Vagina (tissue), 2 donors: ENCODE results near the gene CEACAM4. TPM values are rescaled to one million over a fixed set of nuclear protein-coding genes. Genes with fewer than 3 reads are reported as not detected.
"Not testable (repeated sequence)": the region's sequence is repeated elsewhere in the genome, so short reads cannot be mapped to it uniquely, and the experiment has no call there.

ENCODE experiments used
- DNase-seq, 2 donors: peaks; one replicate each; pipeline ENCODE4 v3.0.0-alpha.2; 2017; ENCODE audit errors: extremely low spot score in 2 of 2
- H3K27ac ChIP-seq: fragments of 200-600 bp; sonication (generic); one replicate; pipeline ENCODE4 v1.5.1; 2019
- H3K27me3 ChIP-seq: fragments of 200-600 bp; sonication (generic); one replicate; pipeline ENCODE4 v1.5.1; 2019
- H3K36me3 ChIP-seq, 2 donors: fragments of 200-600 bp; sonication (generic); one replicate each; pipeline ENCODE4 v1.5.1; 2017 to 2019
- H3K4me1 ChIP-seq: fragments of 200-600 bp; sonication (generic); one replicate; pipeline ENCODE4 v1.5.1; 2019
- H3K4me3 ChIP-seq, 2 donors: fragments of 200-600 bp; sonication (generic); 1 replicate in 1 of 2; 2 replicates in 1 of 2; pipeline ENCODE4 v1.5.1; 2016 to 2019
- H3K9me3 ChIP-seq: fragments of 200-600 bp; sonication (generic); one replicate; pipeline ENCODE4 v1.5.1; 2019
- CTCF ChIP-seq, 3 experiments: fragments of 450-650 bp in 2 of 3; fragments of 200-600 bp in 1 of 3; sonication (generic) in 1 of 3; IDR thresholded peaks; one replicate each; pipeline ENCODE4 v1.5.1; 2017 to 2019; ENCODE audit warnings: antibody characterized with exemption in 3 of 3, mild to moderate bottlenecking in 2 of 3, moderate library complexity in 2 of 3
- POLR2A ChIP-seq, 2 donors: fragments of 450-650 bp; IDR thresholded peaks; one replicate each; pipeline ENCODE4 v1.6.1; 2017; ENCODE audit warnings: antibody characterized with exemption in 2 of 2, mild to moderate bottlenecking in 2 of 2, moderate library complexity in 2 of 2
- POLR2AphosphoS5 ChIP-seq, 2 donors: sonication (generic); formaldehyde crosslinking; IDR thresholded peaks; one replicate each; pipeline ENCODE4 v1.9.0; 2017; ENCODE audit warnings: antibody characterized with exemption in 2 of 2, mild to moderate bottlenecking in 2 of 2, low read depth in 1 of 2; ENCODE audit not compliant: insufficient read depth in 1 of 2
- intact Hi-C: fragments of 100-400 bp; cut with DNase I; formaldehyde crosslinking; loops from one replicate; pipeline ENCODE4 v1.15.1; 2023
- total RNA-seq: library from RNA; depleted of rRNA; stranded (reverse); fragments of >200 nt; gene quantifications from one replicate; pipeline ENCODE4 v1.2.3, GENCODE V29; 2016

CEACAM4 gene
- total RNA-seq, 1 donor from 2014 or later: not detected

GRCh38 chr19:41657157-41657556, 30.3 kb upstream of the CEACAM4 start:
- H3K36me3 ChIP-seq: no peaks in the 10 kb centered on the region
- intact Hi-C loops: no loop called here
- no peak overlapping the region for H3K27ac ChIP-seq
- H3K4me1 ChIP-seq: no peaks in the 10 kb centered on the region
- H3K9me3 ChIP-seq: no peaks in the 10 kb centered on the region
- no peak overlapping the region for H3K4me3 ChIP-seq
- no peak for DNase-seq
- no peak for TF ChIP-seq POLR2AphosphoS5 (IDR thresholded peaks at IDR 0.05; ENCODE audit: insufficient read depth in 1 of 2, low read depth in 1 of 2)
- no peak for TF ChIP-seq CTCF (IDR thresholded peaks at IDR 0.05)
- no peak for TF ChIP-seq POLR2A (IDR thresholded peaks at IDR 0.05)
- no peaks in the 10 kb centered on the region for H3K27me3 ChIP-seq

GRCh38 chr19:41656756-41657155, 29.9 kb upstream of the CEACAM4 start:
- H3K36me3 ChIP-seq, H3K9me3 ChIP-seq, intact Hi-C loops, H3K27me3 ChIP-seq, H3K4me3 ChIP-seq, DNase-seq, H3K4me1 ChIP-seq, H3K27ac ChIP-seq: not testable (repeated sequence)

DNA sequence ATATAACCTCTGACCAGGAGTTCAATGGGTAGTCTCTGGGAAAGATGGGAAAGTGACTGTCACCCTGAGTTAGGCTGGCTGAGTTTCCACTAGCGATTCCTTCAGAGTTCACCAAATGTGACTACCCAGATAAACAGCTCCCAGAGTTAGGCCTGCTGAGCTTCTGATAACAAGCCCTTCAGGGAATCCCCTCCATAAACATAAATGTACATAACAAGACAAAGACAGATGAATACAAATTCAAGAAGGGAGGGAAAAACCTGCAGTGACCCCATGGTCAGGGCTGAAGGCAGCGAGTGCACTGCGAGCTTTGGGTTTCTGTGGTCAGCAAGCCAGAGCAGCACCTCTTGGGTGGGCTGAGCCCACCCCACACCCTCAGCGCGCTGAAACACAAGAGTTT, 25.4 kb upstream of the CEACAM4 start:
- Histone ChIP-seq H3K27me3 (no peaks in the 10 kb centered on the region), H3K27ac (no peak overlapping the region), H3K4me3 (no peak overlapping the region), H3K9me3 (no peaks in the 10 kb centered on the region), H3K36me3 (no peaks in the 10 kb centered on the region), H3K4me1 (no peaks in the 10 kb centered on the region)
- intact Hi-C loops: no loop called here
- no peak for DNase-seq
- no peak for TF ChIP-seq POLR2A (IDR thresholded peaks at IDR 0.05)
- TF ChIP-seq CTCF (IDR thresholded peaks at IDR 0.05): no peak
- TF ChIP-seq POLR2AphosphoS5 (IDR thresholded peaks at IDR 0.05; ENCODE audit: insufficient read depth in 1 of 2, low read depth in 1 of 2): no peak

GRCh38 chr19:41649827-41650226, 23.0 kb upstream of the CEACAM4 start:
- Histone ChIP-seq H3K27me3 (no peaks in the 10 kb centered on the region), H3K27ac (no peak overlapping the region)
- TF ChIP-seq POLR2AphosphoS5 (IDR thresholded peaks at IDR 0.05; ENCODE audit: insufficient read depth in 1 of 2, low read depth in 1 of 2) (no peak), CTCF (IDR thresholded peaks at IDR 0.05) (no peak), POLR2A (IDR thresholded peaks at IDR 0.05) (no peak)

DNA sequence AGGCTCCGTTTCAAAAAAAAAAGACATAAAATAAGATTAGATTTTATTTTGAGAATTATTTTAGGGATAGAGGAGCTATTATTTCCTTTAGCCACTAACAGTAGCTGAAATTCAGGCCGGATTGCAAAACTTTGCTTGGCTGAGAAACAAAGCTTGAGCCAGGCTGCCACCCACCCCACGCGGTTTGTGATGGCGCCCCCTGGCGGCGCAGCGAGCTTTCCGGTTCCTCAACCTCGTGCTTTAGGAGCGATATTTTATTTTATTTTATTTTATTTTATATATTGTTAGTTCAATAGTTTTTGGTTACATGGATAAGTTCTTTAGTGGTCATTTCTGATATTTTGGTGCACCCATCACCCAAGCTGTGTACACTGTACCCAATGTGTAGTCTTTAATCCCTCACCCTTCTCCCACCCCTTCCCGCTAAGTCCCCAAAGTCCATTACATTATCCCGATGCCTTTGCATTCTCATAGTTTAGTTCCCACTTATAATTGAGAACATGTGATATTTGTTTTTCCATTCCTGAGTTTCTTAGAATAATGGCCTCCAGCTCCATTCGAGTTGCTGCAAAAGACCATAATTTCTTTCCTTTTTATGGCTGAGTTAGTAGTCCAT, 19.8 kb upstream of the CEACAM4 start:
- Histone ChIP-seq H3K9me3 (no peaks in the 10 kb centered on the region), H3K36me3 (no peaks in the 10 kb centered on the region), H3K27me3 (no peaks in the 10 kb centered on the region), H3K4me3 (no peak overlapping the region), H3K4me1 (no peaks in the 10 kb centered on the region), H3K27ac (no peak overlapping the region)
- intact Hi-C loops: no loop called here
- TF ChIP-seq CTCF (IDR thresholded peaks at IDR 0.05) (no peak), POLR2A (IDR thresholded peaks at IDR 0.05) (no peak), POLR2AphosphoS5 (IDR thresholded peaks at IDR 0.05; ENCODE audit: insufficient read depth in 1 of 2, low read depth in 1 of 2) (no peak)
- no peak for DNase-seq

More at GRCh38 chr19:41649827-41650226, 23.0 kb upstream of the CEACAM4 start:
- intact Hi-C loops: no loop called here
- no peaks in the 10 kb centered on the region for H3K9me3 ChIP-seq
- no peak for DNase-seq
- H3K36me3 ChIP-seq: no peaks in the 10 kb centered on the region
- H3K4me3 ChIP-seq: no peak overlapping the region
- no peaks in the 10 kb centered on the region for H3K4me1 ChIP-seq
